Activated CD8-positive, alpha-beta memory T cell treated with anti-CD3 and anti-CD28 coated beads for 4 hours (primary cell): ENCODE data around the gene STK32B.

Experiments
- DNase-seq, 2 donors: peaks; one replicate each; pipeline ENCODE4 v3.0.0-alpha.2; 2020; ENCODE audit warnings: low read depth in 2 of 2

STK32B gene

DNA sequence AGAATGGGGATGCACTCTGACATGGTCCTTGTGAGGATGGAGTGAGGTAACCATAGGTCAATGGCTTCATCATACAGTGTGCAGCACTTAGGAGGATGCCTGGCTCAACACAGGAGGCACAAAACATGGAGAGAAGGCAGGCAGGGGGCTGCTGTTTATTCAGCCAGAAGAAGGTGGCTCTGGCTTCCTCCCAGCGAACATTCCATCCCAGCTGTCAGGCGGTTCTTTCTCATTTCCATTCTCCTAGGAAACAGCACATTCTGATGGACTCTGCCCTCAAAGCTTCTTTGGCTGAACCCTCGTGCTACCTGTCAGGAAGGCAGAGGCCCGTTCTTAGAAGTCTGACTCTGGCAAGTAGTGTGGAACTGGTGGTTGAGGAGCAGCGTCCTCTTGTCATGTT, 18.6 kb downstream of the STK32B start:
- no peak for DNase-seq

DNA sequence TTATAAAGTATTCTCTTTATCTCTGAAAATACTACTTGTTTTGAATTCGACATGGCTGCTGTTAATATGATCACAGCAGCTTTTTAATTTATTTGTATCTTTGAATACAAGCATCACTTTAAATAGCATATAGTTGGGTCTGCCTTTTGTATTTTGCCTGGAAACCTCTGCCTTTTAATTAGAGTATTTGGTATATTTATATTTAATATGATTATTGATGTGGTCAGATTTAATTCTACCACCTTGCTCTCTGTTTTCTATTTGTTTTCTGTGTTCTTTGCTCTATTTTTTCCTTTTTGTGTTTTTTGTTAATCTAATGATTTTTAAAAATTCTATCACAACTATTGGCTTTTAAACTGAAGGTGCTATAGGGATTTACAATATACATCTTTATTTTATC, 21.7 kb downstream of the STK32B start:
- DNase-seq, result no peak

DNA sequence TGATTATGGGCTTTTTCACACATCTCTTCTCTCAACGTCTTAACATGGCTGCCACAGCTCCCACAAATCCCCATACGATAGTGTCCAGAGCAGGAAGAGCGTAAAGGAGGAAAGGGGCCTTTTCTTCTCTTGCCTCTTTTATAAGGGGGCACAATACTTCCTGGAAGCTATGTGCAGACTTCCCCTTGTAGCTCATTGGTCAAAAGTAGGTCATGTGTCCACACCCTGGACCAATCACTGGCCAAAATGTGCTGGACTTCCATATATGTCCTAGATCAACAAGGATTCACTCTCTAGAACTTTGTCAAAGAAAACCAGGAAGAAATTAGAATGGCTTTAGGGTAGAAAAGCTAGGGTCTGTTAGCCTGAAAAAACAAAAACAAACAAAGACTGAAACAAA, 26.7 kb downstream of the STK32B start:
- DNase-seq, result no peak

- no peak for DNase-seq
Observed at GRCh38 chr4:5079581-5079980, 28.3 kb downstream of the STK32B start.

DNA sequence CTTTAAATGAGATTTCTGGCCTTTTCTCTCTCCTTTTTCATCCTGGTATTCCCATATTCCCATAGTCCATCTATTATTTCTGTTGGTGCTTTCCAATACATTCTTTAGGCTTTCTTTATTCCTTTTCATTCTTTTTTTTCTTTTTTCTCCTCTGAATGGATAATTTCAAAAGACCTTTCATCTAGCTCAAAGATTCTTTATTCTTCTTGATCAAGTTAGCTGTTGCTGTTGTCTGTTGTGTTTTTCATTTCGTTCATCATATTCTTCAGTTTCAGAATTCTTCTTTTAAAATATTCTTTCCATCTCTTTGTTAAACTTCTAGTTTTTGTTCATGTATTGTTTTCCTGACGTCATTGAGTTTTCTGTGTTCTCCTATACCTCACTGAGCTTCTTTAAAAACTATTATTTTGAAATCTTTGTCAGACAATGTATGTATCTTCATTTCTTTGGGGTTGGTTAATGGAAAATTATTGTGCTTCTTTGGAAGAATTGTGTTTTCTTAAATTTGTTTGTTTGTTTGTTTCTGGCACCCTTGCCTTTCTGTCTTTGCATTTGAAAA, 30.2 kb downstream of the STK32B start:
- no peak for DNase-seq

GRCh38 chr4:5082376-5082775, 31.1 kb downstream of the STK32B start:
- DNase-seq, result no peak

- DNase-seq, result no peak
Observed at GRCh38 chr4:5084911-5085475, 33.7 kb downstream of the STK32B start.

DNA sequence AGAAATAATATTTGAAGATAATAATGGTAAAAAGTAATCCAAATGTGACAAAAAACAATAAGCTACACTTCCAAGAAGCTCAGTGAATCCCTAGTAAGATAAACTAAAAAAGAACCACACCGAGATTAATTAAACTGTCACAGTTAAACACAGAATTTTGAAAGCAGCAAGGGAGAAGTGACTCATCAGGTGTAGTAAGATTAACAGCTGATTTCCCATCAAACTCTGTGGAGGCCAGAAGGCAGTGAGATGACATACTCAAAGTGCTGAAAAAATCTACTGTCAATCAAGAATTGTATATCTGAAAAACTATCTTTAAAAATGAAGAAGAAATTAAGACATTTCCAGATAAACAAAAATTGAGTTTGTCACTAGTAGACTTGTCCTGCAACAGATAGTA, 35.3 kb downstream of the STK32B start:
- no peak for DNase-seq

DNA sequence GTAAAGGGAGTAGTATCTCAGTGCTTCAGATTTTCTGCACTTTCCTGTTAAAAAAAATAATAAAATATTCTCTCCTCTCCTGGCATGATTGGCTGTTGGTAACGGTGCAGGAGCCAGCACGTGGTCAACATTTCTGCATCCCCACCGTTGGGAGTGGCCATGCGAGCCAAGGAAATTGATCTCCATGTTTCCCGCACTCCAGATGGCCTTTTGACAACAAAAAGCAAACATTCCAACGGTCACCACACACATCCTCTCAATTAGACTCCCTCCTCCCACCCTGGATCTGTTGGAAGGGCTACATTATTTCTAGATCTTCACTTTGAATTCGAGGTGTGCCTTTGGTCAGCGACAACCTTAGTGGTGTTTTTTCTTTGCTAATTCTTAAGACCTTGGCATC, 45.0 kb downstream of the STK32B start:
- DNase-seq, result no peak

DNA sequence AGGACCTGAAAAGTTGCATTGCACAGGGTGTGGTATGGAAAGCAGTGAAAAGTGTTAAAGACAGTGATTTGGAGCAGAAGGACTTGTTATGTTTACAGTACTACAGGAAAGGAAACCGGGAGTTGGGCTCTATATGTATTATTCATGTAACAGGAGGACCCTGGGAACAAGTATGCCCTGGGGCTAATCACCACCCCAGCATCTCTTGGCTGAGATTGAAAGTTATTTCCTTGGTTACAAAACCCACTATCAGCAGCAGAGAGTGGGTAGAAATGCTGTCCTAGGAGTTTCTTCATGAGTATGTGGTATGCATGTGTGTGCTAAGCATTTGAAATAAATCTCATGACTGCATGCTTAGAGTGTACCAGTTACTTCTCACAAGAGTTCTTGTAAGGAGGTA, 46.9 kb downstream of the STK32B start:
- DNase-seq, result no peak

GRCh38 chr4:5100336-5100735, 49.1 kb downstream of the STK32B start:
- no peak for DNase-seq

- no peak for DNase-seq
Observed at GRCh38 chr4:5100986-5101385, 49.7 kb downstream of the STK32B start.

GRCh38 chr4:5101571-5101970, 50.3 kb downstream of the STK32B start:
- no peak for DNase-seq

DNA sequence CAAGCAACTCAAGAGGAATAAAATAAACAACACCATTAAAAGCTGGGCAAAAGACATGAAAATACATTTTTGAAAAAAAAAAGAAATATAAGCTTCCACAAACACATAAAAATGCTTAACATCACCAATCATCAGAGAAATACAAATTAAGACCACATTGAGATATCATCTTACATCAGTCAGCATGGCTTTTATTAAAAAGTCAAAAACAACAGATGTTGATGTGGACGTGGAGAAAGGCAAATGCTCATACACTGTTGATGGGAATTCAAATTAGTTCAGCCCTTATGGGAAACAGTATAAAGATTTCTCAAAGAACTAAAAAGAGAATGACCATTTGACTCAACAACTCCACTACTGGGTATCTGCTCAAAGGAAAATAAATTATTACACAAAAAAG, 59.6 kb downstream of the STK32B start:
- no peak for DNase-seq

GRCh38 chr4:5112333-5113095, 61.2 kb downstream of the STK32B start:
- no peak for DNase-seq

GRCh38 chr4:5114950-5115349, 63.7 kb downstream of the STK32B start:
- no peak for DNase-seq

DNA sequence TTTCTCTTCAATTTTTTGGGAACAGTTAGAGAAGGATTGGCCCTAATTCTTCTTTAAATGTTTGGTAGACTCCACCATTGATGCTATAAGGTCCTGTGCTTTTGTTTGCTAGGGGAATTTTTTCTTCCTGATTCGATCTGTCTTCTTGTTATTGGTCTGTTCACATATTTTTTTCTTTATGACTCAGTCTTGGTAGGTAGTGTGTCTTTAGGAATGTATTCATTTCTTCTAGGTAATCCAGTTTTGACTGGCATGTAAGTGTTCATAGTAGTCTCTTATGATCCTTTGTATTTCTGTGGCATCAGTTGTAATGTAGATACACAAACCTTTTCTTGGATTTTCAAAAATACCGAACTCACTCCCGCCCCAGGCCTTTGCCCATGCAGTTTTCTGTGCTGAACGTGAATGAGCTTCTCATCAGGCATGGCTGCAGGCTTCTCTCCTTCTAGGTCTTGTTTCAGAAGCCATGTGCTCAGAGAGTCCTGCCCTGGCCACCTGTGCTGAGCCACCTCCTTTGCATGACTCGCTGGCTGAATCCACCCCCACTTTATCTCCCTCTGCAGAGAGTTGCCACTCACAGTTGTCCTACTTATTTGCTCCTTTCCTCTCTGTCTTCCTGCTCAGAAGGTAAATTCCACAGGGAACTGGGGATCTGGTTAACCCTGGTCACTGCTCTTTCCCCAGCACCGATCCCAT, 67.0 kb downstream of the STK32B start:
- DNase-seq, result no peak

GRCh38 chr4:5118994-5119835, 67.9 kb downstream of the STK32B start:
- no peak for DNase-seq

GRCh38 chr4:5120067-5120466, 68.8 kb downstream of the STK32B start:
- DNase-seq, result no peak

DNA sequence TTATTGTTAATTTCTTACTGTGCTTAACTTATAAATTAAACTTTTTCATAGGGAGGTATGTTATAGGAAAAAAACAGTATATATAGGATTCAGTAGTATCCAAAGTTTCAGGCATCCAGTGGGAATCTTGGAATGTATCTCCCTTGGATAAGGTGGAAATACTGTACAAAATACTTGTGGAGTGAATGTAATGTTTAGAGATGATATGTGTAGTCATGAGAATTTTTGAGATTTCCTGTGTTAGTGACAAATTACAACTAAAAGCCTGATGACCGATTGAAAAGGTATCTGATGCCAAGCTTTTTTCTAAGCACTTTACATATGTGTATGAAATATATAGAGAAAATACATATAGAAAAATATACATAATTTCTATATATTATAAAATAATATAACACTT, 69.2 kb downstream of the STK32B start:
- no peak for DNase-seq

GRCh38 chr4:5122114-5122513, 70.8 kb downstream of the STK32B start:
- DNase-seq, result no peak

DNA sequence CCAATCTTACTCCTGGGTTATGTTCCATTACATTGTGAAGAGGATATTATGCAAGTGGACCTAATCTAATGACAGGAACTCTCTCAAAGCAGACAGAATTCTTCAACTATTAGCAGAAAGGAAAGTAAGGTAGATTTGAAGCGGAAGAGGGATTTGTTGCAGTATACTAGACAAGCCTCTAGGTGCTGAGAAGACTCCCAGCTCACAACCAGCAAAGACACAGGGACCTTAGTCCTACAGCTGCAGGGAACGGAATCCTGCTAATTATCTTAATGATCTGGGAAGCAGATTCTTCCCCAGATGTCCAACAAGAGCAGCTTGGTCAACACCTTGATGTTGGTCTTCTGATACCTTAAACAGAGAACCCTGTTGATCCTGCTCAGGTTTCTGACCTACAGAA, 73.6 kb downstream of the STK32B start:
- DNase-seq, result no peak
